ENCODE results near the gene COTL1.

COTL1 gene

DNA sequence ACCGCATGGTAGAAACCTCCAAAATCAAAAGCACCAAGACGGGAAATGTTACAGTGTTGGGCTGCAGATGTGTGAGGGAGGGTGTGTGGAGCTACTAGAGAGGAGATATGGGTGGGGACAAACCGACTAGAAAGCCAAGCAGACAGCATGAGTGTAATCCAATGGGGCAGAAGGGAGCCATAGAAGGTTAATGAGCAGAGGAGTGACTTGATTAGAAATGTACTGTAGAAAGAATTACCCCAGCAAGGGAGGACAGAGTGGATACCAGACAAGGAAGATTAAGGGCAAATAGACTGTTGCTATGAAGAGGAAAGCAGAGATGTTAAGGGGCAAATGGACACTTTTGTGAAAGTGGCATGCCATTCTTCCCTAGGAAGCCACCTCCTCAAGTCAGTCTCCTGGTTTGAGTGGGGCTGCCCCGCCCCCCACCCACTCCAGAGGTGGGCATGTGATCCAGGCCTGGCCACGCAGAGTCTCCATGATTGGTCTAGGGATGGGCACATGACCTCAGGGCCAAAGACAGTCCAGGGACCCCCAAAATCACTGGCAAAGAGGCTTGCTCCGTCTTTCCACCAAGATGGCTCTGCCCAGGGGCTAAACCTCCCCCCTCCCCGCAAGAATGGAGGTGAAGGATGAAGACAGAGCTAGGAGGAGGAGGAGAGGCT lies 4.3 kb downstream of the COTL1 start:
- DNase-seq: peak; percentile 68

DNA sequence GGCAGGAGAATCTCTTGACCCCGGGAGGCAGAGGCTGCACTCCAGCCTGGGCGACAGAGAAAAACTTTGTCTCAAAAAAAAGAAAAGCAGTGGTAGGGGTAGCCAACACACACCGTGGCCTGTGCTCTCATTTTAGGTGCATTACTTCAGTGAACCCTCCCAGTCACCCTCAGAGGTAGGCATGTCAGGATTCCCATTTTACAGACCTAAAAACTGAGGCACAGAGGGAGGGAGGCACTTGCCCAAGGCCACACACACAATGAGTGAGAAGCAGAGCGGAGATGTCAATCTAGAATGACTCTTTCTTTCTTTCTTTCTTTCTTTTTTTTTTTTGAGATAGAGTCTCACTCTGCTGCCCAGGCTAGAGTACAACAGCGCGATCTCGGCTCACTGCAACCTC lies 5.2 kb downstream of the COTL1 start:
- DNase-seq: no peak

- DNase-seq: no peak
Measured at GRCh38 chr16:84611041-84611440, 6.8 kb downstream of the COTL1 start.

- no peak for DNase-seq
Measured at GRCh38 chr16:84610376-84610775, 7.5 kb downstream of the COTL1 start.

DNA sequence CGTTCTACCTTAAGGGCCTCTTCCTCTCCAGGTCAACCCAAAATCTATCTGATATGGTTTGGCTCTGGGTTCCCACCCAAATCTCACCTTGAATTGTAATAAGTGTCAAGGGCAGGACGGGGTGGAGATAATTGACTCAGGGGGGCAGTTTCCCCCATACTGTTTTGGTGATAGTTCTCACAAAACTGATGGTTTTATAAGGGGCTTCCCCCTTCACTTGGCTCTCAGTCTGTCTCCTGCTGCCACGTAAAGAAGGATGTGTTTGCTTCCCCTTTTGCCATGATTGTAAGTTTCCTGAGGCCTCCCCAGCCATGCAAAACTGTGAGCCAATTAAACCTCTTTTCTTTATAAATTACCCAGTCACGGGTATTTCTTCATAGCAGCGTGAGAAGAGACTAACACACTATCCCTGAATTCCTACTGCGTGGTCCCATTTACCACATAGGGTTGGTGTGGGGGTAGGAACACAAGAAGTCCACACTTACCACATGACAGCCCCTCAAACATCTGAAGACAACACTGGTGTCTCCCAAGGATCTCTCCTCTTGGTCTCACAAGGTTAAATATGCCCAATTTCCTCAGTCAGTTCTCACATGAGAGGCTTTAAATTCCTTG lies 8.2 kb downstream of the COTL1 start:
- no peak for DNase-seq

DNA sequence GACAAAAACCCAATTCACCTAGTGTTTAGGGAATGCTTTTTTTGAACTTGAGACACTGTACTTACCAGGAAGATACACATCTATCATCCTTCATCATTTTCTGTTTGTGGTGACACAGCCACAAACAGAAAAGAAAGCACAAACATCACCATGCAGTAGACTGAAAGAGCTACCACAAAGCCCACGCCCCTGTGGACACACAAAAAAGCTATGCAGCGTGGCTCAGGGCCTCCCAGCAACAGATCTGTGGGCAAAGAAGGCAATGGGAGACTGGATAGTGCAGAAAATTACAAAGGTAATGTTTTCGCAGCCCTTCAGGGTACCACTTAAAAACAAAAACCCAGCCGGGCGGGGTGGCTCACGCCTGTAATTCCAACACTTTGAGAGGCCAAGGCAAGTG lies 9.6 kb downstream of the COTL1 start:
- DNase-seq: peak; percentile 43

DNA sequence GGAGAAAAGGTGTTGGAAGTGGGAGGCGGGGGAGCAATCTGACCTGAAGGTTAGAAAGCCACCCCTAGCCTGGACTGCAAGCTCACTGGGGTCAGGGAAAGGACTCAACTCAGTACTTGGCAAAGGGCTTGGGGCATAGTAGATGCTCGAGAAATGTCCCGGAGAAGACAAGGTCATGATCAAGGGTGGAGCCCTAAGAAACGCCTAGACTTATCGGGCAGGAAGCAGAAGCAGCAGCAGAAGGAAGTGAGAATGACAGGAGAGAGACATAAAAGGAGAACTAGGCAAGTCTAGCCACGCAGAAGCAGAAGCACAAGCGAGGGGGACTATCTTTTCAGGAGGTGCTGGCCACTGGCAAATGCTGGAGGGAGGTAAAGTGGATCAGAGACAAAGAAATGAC lies 10.2 kb downstream of the COTL1 start:
- peak; percentile 88 for DNase-seq

GRCh38 chr16:84607061-84607460 lies 10.8 kb downstream of the COTL1 start:
- DNase-seq: no peak

DNA sequence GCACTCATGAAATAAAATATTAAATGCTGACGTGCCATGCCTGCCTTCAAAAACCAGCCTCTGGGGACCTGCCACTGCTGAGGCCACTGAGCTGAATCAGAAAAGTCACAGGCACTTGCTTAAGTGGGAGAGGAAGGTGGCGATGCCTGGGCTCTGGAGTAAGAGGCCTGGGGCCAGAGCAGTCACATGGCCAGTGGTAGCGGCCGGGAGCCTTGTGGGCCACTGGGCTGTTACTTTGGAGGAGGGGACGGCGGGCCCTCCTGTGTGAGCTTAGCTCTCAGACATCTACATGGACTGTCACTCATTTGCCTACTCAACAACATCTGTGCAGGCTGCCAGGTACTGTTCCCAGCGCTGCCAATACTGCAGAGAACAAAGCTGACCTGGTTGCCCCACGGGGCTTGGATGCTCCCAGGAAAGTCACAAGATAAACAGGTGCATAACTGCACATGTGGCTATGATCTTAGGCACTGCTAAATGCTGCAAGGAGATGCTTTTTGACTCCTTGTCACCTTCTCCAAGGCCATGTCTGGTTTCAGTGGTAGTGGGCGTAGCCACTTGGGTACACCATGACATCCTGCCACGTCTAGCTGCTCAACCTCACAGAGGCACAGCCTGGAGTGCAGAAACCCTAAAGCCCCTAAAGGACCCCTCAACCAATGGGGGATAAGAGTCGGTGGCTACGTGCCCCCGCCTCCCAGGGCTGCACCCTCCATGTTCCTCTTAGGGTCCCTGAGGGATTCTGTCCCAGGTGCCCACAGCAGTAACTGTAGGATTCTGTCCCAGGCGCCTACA lies 11.6 kb downstream of the COTL1 start:
- no peak for DNase-seq

DNA sequence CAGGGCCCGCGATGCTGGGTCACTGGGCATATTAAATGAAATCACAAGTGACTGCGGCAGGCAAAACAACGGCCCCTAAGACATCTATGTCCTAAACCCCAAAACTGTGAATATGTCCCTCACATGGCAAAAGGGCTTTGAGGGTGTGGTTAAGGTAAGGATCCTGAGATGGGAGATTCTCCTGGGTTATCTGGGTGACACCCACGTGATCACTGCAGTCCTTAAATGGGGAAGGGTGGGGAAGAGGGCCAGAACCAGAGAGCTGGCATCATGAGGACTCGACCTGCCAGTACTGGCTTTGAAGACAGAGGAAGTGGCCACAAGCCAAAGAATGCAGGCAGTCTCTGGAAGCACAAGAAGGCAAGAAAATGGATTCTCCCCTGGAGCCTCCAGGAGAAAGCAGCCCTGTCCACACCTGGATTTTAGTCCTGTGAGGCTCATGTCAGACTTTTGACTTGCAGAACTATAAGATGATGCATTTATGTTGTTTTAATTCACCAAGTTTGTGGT lies 12.5 kb downstream of the COTL1 start:
- DNase-seq: no peak

- no peak for DNase-seq
Measured at GRCh38 chr16:84604477-84605013, 13.3 kb downstream of the COTL1 start.

- DNase-seq: no peak
Measured at GRCh38 chr16:84603940-84604339, 13.9 kb downstream of the COTL1 start.

DNA sequence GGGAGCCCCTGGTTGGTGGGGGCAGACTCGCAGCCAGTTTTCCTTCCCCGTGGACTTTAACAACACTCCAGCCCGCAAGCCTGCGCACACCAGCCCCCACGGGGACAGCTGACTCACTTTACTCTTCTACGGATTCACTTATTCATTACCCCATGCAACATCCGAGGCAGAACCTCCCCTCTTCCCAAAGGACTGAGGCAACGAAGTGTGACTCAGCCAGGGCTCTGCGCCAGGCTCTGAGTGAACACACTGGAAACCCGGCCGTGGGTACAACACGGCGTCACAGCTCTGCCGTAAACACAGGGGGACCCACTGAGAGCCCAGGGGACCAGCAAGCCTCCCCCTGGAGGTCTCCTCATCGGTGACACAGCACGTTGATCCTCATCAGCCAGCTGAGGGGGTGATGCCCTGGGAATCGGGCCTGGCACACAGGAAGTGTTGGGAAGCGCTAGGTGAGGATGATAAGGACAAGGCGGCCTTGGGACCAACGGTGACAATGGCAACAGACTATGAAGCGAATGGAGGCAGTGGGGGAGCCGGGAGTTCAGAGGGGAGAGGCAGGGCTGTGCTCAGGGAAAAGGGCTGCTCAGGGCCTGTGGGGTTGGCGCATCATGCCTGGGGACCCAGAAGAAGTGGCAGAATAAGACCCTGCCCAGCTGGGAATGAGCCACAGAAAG lies 14.6 kb downstream of the COTL1 start:
- DNase-seq: peak; percentile 98

- peak; percentile 88 for DNase-seq
Measured at GRCh38 chr16:84600343-84601229, 17.3 kb downstream of the COTL1 start.

DNA sequence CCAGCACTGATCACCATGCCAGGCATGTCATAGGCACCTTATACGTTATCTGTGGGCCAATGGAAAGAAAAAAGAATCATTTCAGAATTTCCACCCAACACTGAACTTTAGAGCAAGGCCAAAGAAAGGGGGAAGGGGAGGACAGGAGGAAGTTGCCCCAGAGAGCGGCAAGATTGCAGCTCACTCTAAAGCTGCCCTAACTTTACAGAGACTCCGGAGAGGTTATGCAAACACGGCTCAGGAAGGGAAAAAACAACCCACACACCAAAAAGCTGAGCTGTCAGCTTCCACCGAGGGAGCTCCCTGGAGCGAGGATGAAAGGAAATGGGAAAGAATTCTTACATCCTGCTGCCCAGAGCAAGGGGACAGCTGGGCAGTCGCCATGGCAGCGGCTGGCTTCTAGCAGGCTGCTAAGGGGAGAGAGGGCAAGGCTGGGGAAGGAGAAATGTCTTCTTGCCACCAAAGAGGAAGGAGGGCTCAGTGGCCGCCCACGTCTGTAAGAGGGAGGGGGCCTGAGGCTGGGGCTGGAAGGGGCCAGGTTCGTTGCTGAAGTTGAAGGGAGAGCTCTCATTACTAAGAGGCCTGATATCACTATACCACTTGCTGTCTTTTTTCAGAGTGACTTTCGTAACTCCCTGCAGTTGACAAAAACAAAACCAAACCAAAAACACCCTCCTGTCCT lies 18.2 kb downstream of the COTL1 start:
- peak; percentile 96 for DNase-seq

- DNase-seq: no peak
Measured at GRCh38 chr16:84598360-84598759, 19.5 kb downstream of the COTL1 start.

DNA sequence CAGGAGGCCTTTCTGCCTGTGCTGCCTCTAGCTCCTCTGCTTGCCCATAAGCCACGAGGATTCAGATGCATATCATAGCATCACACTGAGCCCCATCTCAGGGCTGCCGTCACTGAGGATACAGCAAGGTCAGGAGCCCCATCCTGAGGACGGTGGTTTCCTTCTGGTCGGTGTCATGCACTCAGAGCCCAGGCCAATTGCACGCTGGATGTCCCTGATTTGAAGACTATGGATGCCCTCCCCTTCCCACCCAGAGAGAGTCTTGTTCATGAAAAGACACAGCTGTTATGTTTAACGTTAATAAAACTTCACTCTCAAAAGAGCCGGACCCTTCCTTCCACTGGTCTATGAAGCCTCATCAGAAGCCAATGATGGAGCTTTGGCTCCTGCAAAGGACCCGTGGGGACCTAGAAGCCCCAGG lies 19.9 kb downstream of the COTL1 start:
- DNase-seq: peak; percentile 30

- peak; percentile 85 for DNase-seq
Measured at GRCh38 chr16:84597528-84597896, 20.4 kb downstream of the COTL1 start.

GRCh38 chr16:84596801-84597527 lies 20.9 kb downstream of the COTL1 start:
- no peak for DNase-seq

- DNase-seq: no peak
Measured at GRCh38 chr16:84596161-84596560, 21.7 kb downstream of the COTL1 start.

DNA sequence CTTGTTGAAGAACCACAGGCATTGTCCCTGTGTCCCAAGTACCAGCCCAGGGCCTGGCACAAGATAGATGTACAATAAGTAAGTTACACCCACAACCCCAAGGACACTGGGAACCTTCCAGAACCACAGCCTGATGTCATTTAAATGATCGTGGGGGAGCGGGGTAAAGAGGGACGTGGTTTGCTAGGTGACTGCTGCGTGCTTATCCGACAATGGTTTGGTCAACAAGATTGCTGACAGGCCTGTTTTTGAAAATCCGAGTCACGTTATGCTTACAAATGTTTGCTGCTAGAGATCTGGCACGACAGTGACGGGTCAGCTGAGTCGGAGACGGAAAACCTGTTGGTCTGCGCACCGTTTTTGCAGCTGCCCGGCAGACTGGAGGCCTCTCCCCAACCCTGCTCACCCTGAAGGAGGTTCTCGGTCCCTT lies 22.8 kb downstream of the COTL1 start:
- no peak for DNase-seq

Data from inflammatory macrophage treated with lipopolysaccharide for 4 hours (primary cell).